EH (cell line): ENCODE measurements around the gene SNX1.

Experiments
- DNase-seq: peaks from one replicate; pipeline ENCODE4 v3.0.0-alpha.2; 2015; ENCODE audit warnings: low read depth

SNX1 gene

GRCh38 chr15:64146885-64147681 is 51.3 kb downstream of the SNX1 start:
- no peak for DNase-seq

GRCh38 chr15:64148168-64148567 is 52.4 kb downstream of the SNX1 start:
- DNase-seq, result no peak

- no peak for DNase-seq
Observed at GRCh38 chr15:64148581-64148980, 52.8 kb downstream of the SNX1 start.

GRCh38 chr15:64149424-64149823 is 53.6 kb downstream of the SNX1 start:
- peak; percentile 26 for DNase-seq

- DNase-seq, result no peak
Observed at GRCh38 chr15:64149893-64150578, 54.3 kb downstream of the SNX1 start.

GRCh38 chr15:64151727-64152506 is 56.1 kb downstream of the SNX1 start, which contains the start of gene SNX22:
TSS of gene SNX22 (plus strand) at chr15:64151731. CDS start at chr15:64151776, 45 bp downstream.
- DNase-seq, result no peak

- no peak for DNase-seq
Observed at GRCh38 chr15:64152507-64153387, 57.0 kb downstream of the SNX1 start.

- peak; percentile 86 for DNase-seq
Observed at GRCh38 chr15:64153480-64154367, 57.9 kb downstream of the SNX1 start.

GRCh38 chr15:64155802-64156651 is 60.2 kb downstream of the SNX1 start:
- DNase-seq, result no peak

GRCh38 chr15:64156652-64157331 is 61.0 kb downstream of the SNX1 start:
- DNase-seq, result no peak

- DNase-seq, result no peak
Observed at GRCh38 chr15:64157599-64158125, 61.9 kb downstream of the SNX1 start.

- peak; percentile 18 for DNase-seq
Observed at GRCh38 chr15:64158363-64159134, 62.8 kb downstream of the SNX1 start.

GRCh38 chr15:64161688-64162477 is 66.1 kb downstream of the SNX1 start:
- peak; percentile 18 for DNase-seq

- DNase-seq, result no peak
Observed at GRCh38 chr15:64162478-64162868, 66.7 kb downstream of the SNX1 start.

- DNase-seq, result peak; percentile 98
Observed at GRCh38 chr15:64162869-64163658, 67.3 kb downstream of the SNX1 start, which contains the start of gene PPIB. TSS of gene PPIB (minus strand) at chr15:64163022. CDS start at chr15:64162986, 36 bp downstream.
